Measurements from ENCODE around the gene MAP4K4.

The MAP4K4 gene

DNA sequence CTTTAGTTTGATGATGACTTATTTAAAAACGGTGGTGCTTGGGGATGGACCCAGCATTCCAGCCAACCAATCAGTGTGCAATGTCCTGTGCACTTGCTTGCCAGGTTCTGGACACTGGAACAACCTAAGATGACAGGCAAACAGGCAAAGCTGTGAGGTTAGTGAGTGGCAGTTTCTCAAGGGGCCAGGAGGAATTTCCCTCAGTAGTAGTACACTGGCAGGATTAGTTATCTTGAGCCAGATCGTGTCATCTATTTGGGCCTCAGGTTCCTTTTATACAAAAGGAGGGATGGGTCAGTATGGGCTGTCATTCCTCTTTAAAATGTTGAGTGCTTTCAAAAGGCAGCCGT lies 26.6 kb downstream of the MAP4K4 start:
- DNase-seq: no peak

DNA sequence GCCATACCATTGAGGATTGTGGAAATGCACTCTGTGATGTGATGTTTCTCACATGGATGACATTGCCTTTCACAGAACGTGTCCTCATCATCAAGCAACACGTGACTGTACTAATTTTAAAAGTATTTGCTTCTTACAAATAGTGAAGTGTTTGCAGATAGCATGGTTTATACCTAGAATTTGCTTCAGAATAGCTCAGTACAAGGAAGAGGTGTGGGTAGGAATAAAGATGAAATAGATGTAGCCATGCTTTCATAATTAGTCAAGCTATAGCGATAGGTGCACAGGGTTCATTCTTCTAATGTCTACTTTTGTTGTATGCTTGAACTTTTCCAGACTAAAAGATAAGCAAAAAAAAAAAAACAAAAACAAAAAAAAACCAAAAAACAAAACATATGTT lies 27.5 kb downstream of the MAP4K4 start:
- no peak for DNase-seq

DNA sequence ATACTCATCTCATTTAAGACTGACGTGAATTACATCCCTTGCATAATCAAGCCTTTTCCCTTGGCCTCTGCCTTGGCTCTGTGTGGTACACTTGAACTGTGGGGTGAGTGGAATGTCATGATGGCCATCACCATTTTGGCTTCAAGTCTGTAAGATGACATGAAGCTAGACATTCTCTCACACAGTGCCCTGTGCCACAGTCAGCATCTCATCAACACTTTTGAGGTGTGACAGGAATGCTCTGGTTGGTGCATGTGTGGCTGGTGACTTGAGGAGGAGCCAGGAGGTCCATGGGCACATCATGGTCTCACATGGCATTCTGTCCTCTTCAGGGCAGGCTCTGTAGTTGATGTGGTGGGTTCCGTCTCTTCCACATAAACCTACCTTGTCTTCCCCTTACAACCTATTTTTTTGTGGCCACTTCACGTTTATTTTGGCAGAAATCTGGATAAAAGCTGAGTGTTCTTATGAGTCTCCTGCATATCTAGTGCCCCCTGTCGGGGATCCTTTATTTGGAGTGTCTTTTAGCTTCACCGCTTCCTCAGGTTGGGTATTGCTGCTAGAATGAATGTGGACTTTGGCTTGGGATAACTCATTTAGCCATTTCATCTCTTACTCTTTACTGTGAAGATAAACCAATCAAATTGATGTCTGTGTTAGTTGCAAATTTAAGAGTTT lies 28.1 kb downstream of the MAP4K4 start:
- DNase-seq: no peak

DNA sequence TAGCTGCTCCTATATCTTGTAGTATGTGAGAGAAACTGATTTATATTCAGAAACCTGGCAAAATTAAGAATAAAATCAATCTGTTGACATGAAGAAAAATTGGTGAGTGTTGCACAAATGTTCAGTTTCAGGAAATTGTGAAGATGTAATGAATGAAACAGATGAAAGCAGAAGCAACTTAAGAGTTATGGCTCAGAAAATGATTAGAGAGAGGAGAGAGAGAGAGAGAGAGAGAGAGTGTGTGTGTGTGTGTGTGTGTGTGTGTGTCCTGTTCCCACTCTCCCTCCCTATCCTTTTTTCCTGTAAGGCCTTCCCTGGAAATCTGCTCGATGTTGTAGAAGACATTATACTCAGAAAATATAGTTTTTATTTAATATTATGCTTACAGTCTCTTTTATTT lies 31.4 kb downstream of the MAP4K4 start:
- DNase-seq: no peak

DNA sequence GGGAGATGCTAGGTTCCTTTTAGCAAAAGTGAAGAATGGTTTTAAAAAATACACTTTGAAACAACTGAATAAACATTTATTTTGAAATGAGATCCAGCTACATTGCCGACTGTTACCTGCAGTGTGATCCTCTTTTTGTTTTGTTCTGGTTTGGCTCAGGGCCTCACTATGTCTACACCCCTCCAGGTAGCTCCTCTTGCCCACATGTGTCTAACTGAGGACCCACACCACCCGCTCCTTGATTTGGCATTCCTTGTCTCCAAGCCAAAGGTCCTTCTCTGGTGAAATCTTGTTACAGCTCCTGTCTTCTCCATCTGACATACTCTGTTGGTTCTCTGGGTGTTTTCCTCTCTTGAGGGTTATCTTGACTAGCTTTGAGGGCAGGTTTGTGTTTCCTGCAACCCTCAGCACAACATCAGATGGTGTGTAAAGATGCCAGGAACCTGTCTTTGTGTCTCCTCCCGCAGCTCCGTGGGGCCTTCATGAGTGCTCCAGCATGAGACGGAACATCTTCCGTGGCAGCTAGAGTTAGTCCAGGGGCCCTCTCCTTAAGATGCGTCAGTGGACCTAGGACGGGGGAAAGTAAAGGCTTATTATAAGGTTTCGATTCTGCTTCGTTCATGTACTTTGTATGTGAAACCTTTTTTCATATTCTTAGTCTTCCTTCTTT lies 32.1 kb downstream of the MAP4K4 start:
- no peak for DNase-seq

DNA sequence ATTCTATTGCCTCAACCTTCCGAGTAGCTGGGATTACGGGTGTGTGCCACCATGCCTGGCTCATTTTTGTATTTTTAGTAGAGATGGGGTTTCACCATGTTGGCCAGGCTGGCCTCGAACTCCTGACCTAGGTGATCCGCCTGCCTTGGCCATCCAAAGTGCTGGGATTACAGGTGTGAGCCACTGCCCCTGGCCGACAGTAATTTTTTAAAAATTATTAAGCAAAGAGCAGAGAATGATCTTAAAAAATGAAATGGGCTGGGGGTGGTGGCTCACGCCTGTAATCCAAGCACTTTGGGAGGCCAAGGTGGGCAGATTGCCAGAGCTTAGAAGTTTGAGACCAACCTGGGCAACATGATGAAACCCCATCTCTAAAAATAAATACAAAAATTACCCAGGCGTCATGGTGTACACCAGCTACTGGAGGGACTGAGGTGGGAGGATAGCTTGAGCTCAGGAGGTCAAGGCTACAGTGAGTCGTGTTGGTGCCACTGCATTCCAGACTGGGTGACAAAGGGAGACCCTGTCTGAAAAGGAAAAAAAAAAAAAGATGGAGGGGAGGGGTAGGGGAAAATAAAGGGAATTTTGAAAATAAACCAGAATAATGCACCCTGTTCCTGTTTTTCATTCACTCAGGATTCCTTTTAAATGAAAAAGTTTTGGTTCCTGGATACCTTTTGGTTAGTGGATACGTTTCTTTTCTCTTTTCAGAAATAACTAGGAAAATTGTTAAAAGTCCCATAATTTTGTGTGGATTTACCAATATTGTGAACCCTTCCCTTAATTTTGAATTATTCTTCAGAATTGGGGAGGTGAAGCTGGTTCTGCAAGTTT lies 33.9 kb downstream of the MAP4K4 start:
- no peak for DNase-seq

DNA sequence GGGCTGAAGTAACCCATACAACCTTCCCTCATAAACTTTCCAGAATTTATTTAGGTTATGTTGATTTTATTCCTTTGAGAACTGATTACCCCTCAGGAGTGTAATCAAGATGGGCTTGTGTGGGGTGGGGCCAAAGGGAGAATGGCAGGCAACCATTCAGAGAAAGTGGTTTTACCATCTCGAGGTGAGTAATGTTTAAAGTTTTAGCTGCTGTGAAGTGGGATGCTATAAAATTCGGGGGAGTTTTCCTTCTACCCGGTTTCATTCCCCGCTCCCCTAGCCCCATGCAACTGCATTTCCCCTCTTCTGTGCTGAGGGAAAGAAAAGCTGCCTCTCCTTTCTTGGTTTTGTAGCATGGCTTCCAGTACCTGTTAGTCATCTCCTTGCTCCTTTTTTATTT lies 34.7 kb downstream of the MAP4K4 start:
- DNase-seq: no peak

DNA sequence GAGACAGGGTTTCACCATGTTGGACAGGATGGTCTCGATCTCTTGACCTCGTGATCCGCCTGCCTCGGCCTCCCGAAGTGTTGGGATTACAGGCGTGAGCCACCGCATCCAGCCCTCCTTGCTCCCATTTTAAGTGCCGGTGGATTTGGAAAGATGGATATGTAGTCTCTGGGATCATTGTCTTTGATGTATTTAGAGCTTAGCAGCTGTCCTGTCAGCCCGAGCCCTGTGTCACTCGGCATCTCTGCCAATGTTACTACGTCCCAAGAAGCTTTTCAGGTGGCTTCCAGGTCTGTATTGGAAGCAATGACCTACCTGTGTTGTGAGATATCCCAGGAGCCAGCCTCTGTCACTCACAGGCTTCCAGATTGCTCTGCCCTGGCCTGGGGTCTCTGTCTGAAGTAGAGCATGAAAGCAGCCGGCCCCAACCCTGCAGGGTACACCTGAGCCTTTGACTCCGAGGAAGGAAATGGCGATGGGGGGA lies 35.3 kb downstream of the MAP4K4 start:
- DNase-seq: no peak

DNA sequence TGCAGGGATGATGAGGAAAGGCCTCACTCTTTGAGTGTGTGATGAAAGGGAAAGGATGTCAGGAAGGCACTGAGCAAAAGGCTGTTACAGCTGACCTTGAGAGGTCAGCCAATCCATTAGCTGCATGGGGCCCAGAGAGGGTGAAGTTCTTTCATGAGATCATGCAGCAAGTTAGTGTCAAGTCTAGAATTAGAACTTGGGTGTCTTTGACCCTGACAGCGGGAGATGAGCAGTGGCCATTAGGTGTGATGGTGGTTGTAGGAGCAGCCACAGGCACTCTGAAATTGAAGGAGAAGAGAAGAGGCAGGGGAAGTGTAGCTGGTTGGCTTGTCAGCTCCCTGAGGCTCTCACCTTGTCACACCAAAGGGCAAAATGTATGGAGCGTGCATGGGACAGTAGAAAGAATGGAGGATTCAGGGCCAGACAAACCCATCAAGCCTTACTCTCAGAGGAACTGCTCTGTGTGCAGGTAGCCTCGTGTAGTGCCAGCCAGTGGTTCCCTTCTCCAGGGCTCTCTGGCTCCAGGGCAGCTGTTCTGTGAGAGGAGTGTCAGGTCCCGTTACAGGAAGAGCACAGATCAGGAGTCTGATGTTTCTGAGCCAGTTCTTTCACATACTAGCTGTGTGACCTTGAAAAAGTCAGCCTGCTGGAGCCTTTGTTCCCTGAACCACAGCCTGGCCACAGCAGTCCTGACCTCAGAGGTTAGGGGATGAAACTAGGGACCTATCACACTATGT lies 35.9 kb downstream of the MAP4K4 start:
- DNase-seq: no peak

DNA sequence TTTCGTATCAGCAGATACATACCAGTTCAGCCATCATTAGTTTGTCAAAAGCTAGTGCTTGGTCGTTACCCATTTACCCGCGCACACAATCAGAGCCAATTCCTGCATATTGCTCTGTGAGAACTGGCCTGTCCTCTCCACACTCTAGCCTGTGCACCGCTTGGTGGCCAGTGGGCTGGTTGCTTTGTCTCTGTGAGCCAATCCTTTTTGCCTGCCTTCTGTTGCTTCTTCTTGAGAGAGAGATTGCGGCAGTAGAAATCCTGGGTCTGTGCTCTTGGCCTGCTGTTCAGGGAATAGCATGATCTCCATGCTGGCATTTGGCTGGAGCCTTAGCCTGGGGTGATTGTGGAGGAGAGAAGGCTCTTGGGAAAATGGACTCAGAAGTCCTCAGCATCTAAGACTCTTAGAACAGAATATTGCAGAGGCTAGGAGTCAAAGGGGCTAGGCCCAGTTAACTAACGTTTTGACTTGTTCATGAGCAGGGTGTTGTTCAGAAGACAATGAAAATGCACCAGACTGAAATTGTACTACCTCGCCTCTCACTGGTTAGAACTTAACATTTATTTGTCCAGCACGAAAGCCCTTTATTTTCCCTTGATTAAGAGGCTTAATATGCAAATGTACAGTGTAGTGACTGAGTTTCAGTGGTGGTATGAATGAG lies 37.1 kb downstream of the MAP4K4 start:
- DNase-seq: no peak

DNA sequence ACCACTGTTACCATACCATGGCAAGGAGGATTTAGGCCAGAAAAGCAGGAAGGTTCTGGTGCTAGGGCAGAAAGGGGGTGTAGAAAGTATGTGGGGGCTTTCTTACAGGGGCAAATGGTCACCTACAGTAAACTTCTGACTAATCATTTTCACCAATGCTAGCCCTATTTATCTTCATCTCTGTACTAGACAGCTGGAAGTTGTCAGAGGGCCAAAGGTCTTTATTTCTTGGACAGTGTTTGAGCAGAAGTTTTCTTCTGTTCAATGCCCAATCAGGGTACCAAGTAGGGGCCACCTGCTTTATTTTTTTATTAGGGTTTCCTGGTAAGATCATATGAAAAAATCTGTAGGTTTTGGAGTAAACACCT lies 37.6 kb downstream of the MAP4K4 start:
- no peak for DNase-seq

DNA sequence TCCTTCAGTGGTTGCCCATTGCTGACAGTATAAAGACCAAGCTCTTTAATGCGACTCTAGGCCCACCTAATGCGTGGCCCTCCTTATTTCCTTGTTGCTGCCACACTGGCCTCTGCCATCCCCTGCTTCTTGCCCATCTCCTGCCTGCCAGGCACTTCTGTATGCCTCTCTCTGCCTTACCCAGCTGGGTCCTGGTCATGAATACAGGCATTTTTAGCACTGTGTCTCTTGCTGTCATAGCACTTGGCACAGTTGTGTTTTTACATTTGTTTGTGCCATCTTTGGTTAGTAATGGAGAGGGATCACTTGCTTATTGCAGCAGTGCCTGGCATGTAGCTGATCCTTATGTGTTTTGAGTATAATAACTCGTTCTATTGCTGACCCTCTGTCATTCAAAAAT lies 38.7 kb downstream of the MAP4K4 start:
- no peak for DNase-seq

DNA sequence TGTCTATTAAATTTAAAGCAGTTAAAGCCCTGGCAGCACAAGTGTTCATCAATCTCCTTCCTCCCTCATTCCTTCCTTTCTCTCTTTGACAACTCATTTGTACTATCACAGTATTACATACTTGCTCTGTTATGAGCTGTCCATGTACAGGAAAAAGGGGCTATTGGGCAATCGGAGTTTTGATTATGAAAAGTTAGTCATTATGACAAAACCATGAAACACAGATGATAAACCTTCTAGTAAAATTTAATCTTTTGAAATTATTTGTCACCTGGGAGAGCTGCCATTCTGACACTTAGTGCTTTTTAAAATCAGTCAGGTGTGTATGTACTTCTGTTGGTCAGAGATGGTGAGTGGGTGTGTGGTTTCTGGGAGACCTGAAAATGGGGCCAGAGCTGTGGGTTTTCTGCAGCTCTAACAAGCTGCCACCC lies 39.4 kb downstream of the MAP4K4 start:
- DNase-seq: no peak

DNA sequence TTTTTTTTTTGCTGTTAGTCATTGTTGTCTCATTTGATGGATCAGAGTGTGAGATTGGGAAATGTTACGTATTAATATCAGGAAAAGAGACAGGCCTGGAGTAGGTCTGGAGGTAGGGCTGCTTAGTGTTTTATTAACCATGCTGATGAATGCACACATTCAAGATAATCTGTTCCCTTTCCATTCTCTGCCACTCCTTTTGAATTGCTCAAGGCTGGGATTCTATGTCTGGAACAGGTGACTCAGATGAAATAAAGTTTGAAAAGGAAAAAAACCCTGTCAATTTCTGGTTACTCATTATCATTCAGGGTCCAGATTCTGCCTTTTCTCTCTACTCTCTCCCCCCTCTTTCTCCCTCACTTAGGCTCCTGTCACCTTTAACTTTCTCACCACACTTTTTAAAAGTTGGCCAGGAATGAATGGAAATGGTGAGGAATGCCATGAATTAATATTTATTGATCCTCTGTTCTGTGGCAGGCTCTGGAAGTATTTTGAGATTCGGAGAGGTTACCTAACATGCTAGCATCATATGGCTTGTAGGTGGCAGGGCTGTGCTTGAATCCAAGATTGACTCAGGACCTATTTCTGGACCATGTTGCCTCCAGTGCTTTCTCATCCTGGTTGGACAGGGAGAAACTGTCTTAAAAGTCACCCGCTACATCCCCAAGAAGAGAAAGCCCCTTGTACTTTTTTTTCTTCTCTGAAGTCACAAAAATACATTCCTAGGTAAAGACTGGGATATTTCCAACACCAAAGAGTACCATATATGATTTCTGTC lies 40.2 kb downstream of the MAP4K4 start:
- DNase-seq: no peak

DNA sequence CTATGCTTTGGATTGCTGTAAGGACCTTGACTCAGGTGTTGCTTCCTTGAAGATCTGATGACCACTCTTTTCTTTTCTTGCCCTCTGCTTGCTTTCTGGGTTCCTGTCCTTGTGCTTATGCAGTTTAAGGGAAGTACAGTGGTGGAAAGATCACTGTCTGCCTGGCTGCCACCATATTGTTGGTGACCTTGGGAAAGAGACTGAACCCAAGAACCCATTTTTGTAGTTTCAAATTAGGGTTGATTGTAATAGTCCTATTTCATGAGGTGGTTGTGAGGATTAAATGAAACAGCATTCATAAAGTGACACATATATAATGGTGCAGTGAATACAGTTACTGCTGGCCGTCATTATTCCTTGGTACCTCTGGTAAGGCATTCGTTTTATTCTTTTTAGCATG lies 41.1 kb downstream of the MAP4K4 start:
- no peak for DNase-seq

DNA sequence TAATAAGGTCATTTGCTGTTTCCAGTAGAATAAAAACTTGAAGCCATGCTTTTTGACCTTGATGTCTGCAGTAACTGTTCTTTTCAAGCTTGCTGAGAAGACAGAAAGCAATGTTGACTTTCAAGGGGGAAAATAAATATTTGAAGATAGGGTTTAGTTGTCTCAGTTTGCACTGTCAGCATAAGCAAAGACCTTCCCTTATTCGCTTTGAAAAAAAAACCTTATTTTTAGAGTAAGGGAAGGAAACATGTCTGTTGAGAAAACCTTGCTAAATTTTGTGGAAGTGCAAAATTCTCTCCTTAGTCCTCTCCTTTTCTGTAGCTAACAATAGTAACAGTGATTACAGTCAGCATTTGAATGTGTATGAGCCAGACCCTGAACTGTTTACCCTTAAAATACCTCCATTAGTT lies 43.1 kb downstream of the MAP4K4 start:
- peak in 1 of 2 experiments; percentile 14 for DNase-seq

DNA sequence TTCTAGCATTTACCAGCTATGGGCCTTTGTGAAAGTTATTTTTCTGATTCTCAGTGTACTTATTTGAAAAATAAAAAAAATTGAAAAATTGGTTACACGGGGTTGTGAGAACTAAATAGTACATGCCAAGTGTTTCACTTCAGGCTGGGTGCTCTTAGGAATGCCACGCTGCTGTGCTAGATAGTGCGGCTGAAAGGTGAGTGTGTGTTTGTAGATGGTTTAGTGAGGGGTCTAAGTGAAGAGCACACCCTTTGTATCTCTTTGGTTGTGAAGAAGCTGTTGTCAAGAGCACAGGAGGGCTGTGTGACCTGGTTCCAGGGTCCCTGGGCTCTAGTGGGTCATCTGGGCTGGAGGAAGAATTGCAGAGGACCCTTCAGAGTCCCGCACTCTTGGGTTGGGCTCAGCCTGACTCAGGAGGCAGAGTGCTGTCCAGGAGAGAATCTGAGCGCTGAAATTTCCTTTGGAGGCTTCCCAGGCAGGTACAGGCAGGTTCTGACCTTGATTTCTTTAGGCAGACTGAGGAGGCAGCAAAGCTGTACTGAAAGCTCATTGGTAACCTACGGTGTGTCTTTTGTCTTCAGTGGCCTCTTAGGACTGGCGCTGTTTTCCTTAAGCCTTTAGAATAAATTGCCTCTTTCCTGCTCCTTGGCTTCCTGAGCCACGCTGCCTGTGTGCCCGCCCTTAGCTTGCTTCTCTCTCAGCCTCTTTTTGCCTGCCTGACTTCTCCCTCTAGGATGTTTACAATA lies 44.4 kb downstream of the MAP4K4 start:
- no peak for DNase-seq

DNA sequence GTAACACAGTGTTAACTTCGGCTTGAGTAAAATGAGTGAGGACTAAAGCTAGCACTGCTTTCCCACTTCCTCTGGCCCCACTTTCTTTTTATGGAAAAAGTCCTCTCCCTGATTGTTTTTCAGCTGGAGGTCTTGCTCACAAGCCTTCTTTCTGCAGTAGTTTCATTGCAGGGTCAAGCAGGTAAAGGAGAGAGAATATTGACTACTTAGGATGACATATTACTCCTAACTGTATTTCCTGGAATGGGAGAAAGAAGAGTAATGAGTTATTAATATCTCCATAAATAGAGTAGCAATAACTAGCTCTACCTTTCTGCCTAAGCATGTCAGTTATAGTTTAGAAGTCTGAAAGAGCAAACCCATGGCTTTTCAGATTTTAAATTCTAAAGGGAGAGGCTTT lies 45.0 kb downstream of the MAP4K4 start:
- DNase-seq: no peak

DNA sequence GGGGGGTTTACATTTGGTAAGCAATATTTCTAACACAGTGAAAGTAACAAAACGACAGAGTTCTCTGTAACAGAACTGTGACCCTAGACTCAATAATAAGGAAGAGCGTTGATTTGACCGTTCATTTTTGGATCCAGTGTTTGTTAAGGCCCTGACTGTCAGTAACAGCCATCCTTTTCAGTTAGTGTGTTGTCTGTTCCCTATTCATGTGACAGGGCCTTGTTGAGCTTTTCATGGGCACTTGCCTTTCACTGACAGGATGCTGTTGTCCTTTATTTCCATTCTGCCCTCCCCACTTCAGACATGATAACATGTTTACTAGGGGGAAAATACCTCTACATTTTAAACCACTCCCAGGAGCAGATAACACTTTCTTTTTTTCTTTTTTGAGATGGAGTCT lies 45.8 kb downstream of the MAP4K4 start:
- DNase-seq: no peak

DNA sequence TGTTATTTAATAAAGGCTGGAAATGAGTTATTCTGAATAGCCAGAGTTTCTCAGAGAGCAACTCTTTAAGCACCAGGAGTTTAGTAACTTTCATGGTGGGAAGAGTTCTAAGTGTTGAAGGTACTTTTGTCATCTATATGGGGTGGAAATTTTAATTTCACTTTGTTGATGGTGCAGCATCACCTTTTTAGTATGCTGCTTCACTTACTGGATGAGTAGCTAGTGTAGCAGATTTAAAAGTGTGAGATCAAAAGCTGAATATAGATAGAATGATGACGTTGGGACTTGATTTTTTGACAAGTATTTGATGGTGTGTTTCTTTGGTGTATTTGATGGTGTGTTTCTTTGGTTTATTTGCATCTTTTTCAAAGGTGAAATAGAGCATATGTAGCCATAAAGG lies 47.3 kb downstream of the MAP4K4 start:
- DNase-seq: no peak
